Kidney epithelial cell (primary cell): ENCODE data around the gene CACNA1S. TPM values are rescaled to one million over a fixed set of nuclear protein-coding genes. Genes with fewer than 3 reads are reported as not detected.

Experiments used
- DNase-seq: peaks from one replicate; pipeline ENCODE4 v3.0.0-alpha.2; 2010; ENCODE audit warnings: low read depth
- H3K27me3 ChIP-seq: 2 replicates; pipeline ENCODE4 v1.6.0; 2011; ENCODE audit warnings: low read length; ENCODE audit not compliant: control insufficient read depth, insufficient read depth
- H3K36me3 ChIP-seq: 2 replicates; pipeline ENCODE4 v1.5.1; 2011; ENCODE audit warnings: low read length; ENCODE audit not compliant: control insufficient read depth, insufficient read depth
- H3K4me3 ChIP-seq: 2 replicates; pipeline ENCODE4 v1.5.1; 2011; ENCODE audit warnings: low read depth, mild to moderate bottlenecking, control low read depth, low read length
- CTCF ChIP-seq: IDR thresholded peaks from 2 replicates; pipeline ENCODE4 v1.5.1; 2011; ENCODE audit warnings: mild to moderate bottlenecking, moderate library complexity, low read length, control low read depth, inconsistent platforms; ENCODE audit not compliant: insufficient read depth, poor library complexity, severe bottlenecking
- total RNA-seq: library from RNA; depleted of rRNA; stranded (reverse); fragments of >200 nt; gene quantifications from 2 replicates; pipeline ENCODE4 v1.2.3, GENCODE V29; 2015

Gene CACNA1S
- total RNA-seq, 1 donor from 2014 or later, result not detected

- no peak overlapping the region for H3K4me3 ChIP-seq
- no peak for DNase-seq
- no peaks in the 10 kb centered on the region for H3K36me3 ChIP-seq
- H3K27me3 ChIP-seq, result peaks cover 17% of the 10 kb centered on the region
- TF ChIP-seq CTCF, result no peak
Measured at GRCh38 chr1:201063145-201063544, 49.1 kb downstream of the CACNA1S start.

GRCh38 chr1:201062511-201063091 is 49.6 kb downstream of the CACNA1S start:
- no peak for DNase-seq
- TF ChIP-seq CTCF, result no peak
- no peaks in the 10 kb centered on the region for H3K36me3 ChIP-seq
- H3K27me3 ChIP-seq, result peaks cover 17% of the 10 kb centered on the region
- no peak overlapping the region for H3K4me3 ChIP-seq

- Histone ChIP-seq H3K4me3 (no peak overlapping the region), H3K27me3 (peaks cover 17% of the 10 kb centered on the region), H3K36me3 (no peaks in the 10 kb centered on the region)
- no peak for TF ChIP-seq CTCF
- DNase-seq, result no peak
Measured at GRCh38 chr1:201061886-201062285, 50.3 kb downstream of the CACNA1S start.

GRCh38 chr1:201061049-201061448 is 51.2 kb downstream of the CACNA1S start:
- peaks cover 19% of the 10 kb centered on the region for H3K27me3 ChIP-seq
- no peak overlapping the region for H3K4me3 ChIP-seq
- H3K36me3 ChIP-seq, result no peaks in the 10 kb centered on the region
- TF ChIP-seq CTCF, result no peak
- DNase-seq, result no peak

- DNase-seq, result no peak
- Histone ChIP-seq H3K36me3 (no peaks in the 10 kb centered on the region), H3K27me3 (peaks cover 19% of the 10 kb centered on the region), H3K4me3 (no peak overlapping the region)
- TF ChIP-seq CTCF, result no peak
Measured at GRCh38 chr1:201060586-201060985, 51.6 kb downstream of the CACNA1S start.

- H3K27me3 ChIP-seq, result peaks cover 21% of the 10 kb centered on the region
- no peak overlapping the region for H3K4me3 ChIP-seq
- TF ChIP-seq CTCF, result no peak
- DNase-seq, result no peak
- no peaks in the 10 kb centered on the region for H3K36me3 ChIP-seq
Measured at GRCh38 chr1:201059871-201060555, 52.2 kb downstream of the CACNA1S start.
